ENCODE measurements around the gene FAM184B.

FAM184B gene

GRCh38 chr4:17701882-17702281 is 79.5 kb downstream of the FAM184B start:
- H3K4me1 ChIP-seq (ENCODE audit: control insufficient read depth, insufficient read depth, low read length), result no peaks in the 10 kb centered on the region
- CTCF ChIA-PET, result no interaction called here
- H3K9me3 ChIP-seq (ENCODE audit: control insufficient read depth, insufficient read depth, low read depth, low read length), result no peaks in the 10 kb centered on the region
- no peak overlapping the region for H3K4me3 ChIP-seq (ENCODE audit: low read depth, low read length)
- no peak overlapping the region for H3K27ac ChIP-seq (ENCODE audit: extremely low read depth, low read depth, low read length)
- no peaks in the 10 kb centered on the region for H3K36me3 ChIP-seq (ENCODE audit: control insufficient read depth in 2 of 2, insufficient read depth in 1 of 2, low read length in 2 of 2)
- no peak for TF ChIP-seq YY1 (tag by site-specific recombination; IDR thresholded peaks at IDR 0.05)
- TF ChIP-seq ZNF114 (tag by site-specific recombination; IDR thresholded peaks at IDR 0.05), result no peak
- TF ChIP-seq, protein P1, sequence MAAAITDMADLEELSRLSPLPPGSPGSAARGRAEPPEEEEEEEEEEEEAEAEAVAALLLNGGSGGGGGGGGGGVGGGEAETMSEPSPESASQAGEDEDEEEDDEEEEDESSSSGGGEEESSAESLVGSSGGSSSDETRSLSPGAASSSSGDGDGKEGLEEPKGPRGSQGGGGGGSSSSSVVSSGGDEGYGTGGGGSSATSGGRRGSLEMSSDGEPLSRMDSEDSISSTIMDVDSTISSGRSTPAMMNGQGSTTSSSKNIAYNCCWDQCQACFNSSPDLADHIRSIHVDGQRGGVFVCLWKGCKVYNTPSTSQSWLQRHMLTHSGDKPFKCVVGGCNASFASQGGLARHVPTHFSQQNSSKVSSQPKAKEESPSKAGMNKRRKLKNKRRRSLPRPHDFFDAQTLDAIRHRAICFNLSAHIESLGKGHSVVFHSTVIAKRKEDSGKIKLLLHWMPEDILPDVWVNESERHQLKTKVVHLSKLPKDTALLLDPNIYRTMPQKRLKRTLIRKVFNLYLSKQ (tag by site-specific recombination; IDR thresholded peaks at IDR 0.05; ENCODE audit: borderline replicate concordance), result no peak
- no peak for TF ChIP-seq ZBTB48 (tag by site-specific recombination; IDR thresholded peaks at IDR 0.05)
- no peak for TF ChIP-seq ZNF202 (tag by site-specific recombination; IDR thresholded peaks at IDR 0.05; ENCODE audit: borderline replicate concordance)
- no peak for TF ChIP-seq ZNF416 (tag by site-specific recombination; IDR thresholded peaks at IDR 0.05)
- no peak for TF ChIP-seq KLF9 (tag by site-specific recombination; IDR thresholded peaks at IDR 0.05; ENCODE audit: low read depth)
- TF ChIP-seq ZNF138 (tag by site-specific recombination; IDR thresholded peaks at IDR 0.05; ENCODE audit: borderline replicate concordance), result no peak
- TF ChIP-seq BCL6B (tag by site-specific recombination; IDR thresholded peaks at IDR 0.05), result no peak
- no peak for TF ChIP-seq ZNF10 (tag by site-specific recombination; IDR thresholded peaks at IDR 0.05)
- no peak for TF ChIP-seq ZNF404 (tag by site-specific recombination; IDR thresholded peaks at IDR 0.05)
- TF ChIP-seq ZNF530 (tag by site-specific recombination; IDR thresholded peaks at IDR 0.05; ENCODE audit: low read depth), result no peak
- TF ChIP-seq, protein P2, sequence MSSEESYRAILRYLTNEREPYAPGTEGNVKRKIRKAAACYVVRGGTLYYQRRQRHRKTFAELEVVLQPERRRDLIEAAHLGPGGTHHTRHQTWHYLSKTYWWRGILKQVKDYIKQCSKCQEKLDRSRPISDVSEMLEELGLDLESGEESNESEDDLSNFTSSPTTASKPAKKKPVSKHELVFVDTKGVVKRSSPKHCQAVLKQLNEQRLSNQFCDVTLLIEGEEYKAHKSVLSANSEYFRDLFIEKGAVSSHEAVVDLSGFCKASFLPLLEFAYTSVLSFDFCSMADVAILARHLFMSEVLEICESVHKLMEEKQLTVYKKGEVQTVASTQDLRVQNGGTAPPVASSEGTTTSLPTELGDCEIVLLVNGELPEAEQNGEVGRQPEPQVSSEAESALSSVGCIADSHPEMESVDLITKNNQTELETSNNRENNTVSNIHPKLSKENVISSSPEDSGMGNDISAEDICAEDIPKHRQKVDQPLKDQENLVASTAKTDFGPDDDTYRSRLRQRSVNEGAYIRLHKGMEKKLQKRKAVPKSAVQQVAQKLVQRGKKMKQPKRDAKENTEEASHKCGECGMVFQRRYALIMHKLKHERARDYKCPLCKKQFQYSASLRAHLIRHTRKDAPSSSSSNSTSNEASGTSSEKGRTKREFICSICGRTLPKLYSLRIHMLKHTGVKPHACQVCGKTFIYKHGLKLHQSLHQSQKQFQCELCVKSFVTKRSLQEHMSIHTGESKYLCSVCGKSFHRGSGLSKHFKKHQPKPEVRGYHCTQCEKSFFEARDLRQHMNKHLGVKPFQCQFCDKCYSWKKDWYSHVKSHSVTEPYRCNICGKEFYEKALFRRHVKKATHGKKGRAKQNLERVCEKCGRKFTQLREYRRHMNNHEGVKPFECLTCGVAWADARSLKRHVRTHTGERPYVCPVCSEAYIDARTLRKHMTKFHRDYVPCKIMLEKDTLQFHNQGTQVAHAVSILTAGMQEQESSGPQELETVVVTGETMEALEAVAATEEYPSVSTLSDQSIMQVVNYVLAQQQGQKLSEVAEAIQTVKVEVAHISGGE (tag by site-specific recombination; conservative IDR thresholded peaks at IDR 0.05; ENCODE audit: low read depth), result no peak
- TF ChIP-seq KLF1 (tag by site-specific recombination; IDR thresholded peaks at IDR 0.05), result no peak
- TF ChIP-seq ZNF585B (tag by site-specific recombination; IDR thresholded peaks at IDR 0.05), result no peak
- TF ChIP-seq ZFP3 (tag by site-specific recombination; IDR thresholded peaks at IDR 0.05; ENCODE audit: low read depth), result no peak
- no peak for TF ChIP-seq ZNF837 (tag by site-specific recombination; IDR thresholded peaks at IDR 0.05)
- no peak for TF ChIP-seq ZNF311 (tag by site-specific recombination; IDR thresholded peaks at IDR 0.05; ENCODE audit: borderline replicate concordance)
- TF ChIP-seq, protein P3, sequence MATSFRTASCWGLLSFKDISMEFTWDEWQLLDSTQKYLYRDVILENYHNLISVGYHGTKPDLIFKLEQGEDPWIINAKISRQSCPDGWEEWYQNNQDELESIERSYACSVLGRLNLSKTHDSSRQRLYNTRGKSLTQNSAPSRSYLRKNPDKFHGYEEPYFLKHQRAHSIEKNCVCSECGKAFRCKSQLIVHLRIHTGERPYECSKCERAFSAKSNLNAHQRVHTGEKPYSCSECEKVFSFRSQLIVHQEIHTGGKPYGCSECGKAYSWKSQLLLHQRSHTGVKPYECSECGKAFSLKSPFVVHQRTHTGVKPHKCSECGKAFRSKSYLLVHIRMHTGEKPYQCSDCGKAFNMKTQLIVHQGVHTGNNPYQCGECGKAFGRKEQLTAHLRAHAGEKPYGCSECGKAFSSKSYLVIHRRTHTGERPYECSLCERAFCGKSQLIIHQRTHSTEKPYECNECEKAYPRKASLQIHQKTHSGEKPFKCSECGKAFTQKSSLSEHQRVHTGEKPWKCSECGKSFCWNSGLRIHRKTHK (tag by site-specific recombination; IDR thresholded peaks at IDR 0.05), result no peak
- POLR2A ChIA-PET, result no interaction called here
